Measurements from ENCODE around the gene SEC16A.
A peak's percentile ranks its signal among the peaks of the same experiment; 100 is the strongest.

SEC16A gene

DNA sequence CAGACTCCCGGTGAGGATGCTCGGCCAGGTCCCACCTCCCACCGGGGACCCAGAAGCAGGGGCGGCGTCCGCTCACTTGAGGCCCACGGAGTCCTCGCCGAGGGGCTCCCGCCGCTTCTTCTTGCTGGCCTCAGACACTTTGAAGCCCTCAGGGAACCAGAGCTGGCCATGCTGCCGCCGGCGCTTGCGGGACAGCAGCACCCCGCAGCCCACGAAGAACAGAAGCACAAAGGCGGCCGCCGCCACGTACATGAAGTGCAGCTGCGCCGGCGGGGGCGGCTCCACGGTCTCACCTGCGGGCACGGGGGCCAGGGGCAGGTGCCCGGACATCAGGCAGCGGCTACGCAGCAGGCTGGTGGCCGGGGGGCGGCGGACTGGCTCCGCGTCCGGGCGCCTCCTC lies 19.4 kb upstream of the SEC16A start:
- DNase-seq (ENCODE audit: low read depth in 2 of 2) = no peak

DNA sequence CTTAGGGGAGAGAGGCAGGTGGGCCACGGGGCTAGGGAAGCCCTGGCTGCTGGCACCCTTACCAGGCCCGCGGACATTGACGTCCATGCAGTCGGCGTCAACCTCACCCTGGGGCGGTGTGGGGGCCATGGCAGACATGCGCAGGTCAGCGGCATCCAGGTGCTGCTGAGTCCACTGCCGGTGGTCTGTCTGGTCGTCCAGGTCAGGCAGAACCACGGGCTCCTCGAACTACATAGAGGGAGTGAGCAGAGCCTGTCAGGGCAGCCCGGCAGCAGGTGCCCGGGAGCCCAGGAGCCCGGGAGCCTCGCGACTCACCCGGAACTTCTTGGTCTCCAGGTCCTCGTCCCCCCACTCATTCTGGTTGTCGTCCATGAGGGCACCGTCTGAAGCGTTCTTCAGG lies 18.8 kb upstream of the SEC16A start:
- DNase-seq (ENCODE audit: low read depth in 2 of 2) = no peak

DNA sequence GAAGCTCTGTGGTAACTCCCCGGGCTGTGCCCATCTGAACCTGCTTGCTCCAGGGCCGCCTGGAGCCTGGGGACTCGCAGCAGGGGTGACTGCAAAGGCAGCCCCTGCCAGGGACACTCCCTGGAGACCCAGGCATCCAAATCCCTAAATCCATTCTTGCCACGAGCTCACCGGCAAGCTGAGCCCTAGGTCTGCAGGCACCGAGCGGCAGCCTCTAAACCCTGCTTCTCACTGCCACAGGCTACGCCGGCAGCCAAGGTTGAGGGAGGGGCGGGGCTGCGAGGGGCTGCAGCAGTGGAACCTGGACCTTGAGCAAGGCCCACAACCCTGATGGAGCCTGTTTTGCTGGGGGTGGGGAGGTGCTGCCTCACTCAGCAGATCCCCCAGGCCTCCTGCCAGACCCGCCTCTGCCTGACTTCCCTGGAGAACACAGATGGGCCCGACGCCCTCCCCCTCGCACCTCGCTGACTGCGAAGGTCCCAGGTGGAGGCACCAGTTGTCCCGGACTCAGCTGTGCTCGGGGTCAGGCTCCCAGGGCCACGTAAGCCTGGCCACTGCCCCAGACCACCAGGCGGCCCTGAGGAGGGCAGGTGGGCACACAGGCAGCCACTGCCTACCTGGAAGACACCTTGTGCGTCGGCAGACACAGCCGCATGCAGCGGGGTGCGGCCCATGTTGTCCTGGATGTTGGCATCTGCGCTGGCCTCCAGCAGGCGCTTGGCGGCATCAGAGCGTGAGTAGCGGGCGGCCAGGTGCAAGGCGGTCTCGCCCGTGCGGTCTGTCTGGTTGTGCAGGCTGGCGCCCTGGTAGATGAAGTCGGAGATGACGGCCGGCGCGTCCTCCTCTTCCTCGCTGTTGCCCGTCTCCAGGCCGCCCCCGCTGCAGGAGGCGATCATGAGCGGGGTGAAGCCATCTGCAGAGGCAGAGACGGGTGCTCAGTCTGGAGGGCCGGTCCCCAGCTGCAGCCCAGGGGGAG lies 17.4 kb upstream of the SEC16A start:
- DNase-seq (ENCODE audit: low read depth in 2 of 2) = no peak

DNA sequence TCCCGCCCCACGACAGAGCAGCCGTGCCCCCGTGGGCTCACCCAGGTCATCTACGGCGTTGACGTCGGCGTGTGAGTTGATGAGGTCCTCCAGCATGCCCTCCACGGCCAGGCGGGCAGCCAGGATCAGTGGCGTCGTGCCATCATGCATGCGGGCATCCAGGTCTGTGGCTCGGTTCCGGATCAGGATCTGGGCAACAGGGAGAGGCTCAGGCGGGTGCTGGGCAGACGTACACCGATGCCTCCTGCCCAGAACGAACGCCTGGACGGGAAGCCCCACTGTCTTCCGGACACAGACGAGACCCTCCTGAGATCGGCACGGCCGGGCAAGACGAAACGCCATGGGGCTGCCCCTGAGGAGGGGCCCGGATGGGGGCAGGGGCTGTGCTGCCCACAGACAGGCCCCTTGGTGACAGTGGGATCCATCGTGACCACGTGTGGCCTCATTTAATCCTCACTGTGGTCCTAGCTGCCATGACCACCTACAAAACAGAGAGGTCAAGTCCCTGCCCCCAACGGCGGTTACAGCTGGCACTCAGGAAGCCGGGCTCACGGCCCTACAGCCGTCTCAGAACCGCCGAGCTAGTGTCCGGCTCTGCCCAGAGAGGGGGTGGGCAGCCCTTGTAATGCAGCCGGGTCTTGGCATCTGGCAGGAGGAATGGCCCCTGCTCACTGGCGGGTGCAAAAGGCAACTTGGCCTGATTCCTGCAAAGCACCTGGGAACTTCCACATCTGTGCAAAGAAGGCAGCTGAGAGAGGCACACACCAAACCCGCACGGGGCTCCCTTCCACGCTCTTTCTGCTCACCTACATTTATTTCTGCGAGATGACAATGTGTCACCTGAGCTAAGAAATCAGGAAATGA lies 16.5 kb upstream of the SEC16A start:
- DNase-seq (ENCODE audit: low read depth in 2 of 2) = no peak

DNA sequence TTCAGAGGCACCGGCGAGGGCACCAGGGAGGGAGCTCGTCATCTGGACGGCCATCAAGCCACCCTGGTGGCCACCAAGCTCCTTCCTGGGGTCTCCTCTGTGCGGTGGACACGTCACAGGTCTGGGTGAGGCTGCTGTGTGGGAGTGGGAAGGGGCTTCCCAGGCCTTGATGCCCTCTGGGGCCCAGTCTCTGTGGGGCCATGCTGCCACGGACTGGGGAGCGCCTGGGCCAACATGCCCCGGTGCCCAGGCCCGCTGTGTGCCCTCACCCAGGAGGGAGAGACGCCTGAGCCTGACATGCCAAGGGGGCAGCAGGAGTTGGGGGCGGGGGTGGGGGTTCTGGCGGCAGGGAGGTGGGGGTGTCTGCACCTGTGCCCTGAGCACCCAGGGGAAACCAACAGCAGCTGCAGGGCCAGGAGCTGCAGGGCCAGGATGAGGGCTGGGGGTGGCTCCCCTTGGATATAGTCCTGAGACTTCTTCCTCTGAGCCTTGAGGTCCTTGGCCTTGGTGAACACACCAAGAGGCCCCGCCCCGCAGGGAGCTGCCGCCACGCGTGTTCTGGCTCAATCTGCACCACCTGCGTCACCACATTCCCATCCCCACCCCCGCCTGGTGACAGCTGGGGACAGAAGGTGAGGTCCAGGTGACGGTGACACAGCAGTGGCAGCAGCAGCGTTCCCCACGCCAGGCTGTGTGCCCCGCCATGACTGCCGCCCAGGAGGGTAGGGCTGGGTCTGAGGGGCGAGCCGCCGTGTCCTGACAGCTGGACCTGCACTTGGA lies 15.3 kb upstream of the SEC16A start:
- DNase-seq (ENCODE audit: low read depth in 2 of 2) = no peak

DNA sequence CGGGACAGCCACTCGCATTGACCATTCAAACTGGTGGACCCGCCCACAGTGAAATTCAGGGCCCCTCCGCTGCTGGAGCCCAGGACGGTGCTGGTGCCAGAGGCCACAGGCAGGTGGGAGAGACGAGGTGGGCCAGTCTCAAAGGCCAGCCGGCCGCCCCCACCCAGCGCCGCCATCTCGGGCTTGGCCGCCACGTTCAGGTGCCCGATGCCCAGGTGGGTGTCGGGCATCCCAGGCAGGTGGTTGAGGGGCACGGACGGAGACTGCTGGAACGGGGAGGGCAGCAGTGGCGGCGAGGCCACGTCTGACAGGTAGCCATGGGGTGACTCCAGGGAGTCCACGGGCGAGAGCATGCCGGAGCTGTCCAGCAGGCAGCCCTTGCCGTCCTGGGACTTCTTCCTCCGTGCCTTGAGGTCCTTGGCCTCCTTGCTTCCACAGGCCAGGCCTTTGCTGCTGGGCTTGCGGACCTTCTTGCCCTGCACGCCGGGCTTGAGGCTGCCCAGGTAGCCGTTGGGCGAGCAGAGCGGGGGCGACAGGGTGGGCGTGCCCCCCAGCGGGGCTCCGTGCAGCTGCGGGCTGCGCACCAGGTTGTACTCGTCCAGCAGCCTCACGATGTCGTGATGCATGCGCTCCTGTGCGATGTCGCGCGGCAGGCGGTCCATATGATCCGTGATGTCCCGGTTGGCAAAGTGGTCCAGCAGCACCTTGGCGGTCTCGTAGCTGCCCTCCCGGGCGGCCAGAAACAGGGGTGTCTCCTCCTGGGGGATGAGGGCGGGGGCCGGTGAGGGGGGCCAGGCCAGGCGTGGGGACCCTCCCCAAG lies 14.2 kb upstream of the SEC16A start:
- DNase-seq (ENCODE audit: low read depth in 2 of 2) = no peak

DNA sequence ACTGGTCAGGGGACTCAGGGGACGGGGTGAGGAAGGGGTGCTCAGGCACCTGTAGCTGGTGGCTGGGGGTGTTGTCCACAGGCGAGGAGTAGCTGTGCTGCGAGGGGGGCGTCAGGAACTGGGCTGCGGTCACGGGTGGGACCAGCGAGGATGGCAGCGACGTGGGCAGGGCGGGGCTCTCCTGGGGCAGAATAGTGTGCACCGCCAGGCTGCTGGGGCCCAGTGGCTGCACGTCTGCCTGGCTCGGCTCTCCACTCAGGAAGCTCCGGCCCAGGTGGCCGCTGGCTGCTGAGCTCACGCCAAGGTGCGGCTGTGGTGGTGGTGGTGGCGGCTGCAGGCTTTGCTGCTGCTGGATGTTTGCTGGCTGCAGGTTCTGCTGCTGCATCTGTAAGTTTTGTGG lies 13.3 kb upstream of the SEC16A start:
- DNase-seq (ENCODE audit: low read depth in 2 of 2) = no peak

DNA sequence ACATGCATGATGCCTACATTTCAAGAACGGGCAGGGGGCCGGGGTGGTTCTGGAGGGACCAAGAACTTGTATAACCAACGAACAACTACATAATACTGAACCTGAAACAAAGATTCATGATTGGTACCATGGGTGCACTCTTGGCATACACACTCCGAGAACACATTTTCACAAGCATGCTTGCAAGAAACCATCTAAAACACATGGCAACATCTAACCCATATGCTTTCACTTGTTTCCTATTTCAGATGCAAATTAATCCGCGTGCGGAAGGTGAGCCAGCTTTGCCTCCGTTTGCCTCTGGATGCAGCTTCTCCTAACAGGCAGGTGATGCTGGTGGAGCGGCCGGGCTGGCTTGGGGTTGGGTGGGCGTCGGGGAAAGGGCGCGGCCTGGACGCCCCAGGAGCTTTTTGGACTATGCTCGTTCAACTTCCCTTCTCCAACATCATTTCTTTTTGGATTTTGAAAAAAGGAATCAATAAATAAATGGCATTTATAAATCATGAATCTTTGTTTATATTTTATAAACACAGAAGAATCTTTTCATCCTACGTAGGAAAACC lies 12.5 kb upstream of the SEC16A start:
- DNase-seq (ENCODE audit: low read depth in 2 of 2) = no peak

DNA sequence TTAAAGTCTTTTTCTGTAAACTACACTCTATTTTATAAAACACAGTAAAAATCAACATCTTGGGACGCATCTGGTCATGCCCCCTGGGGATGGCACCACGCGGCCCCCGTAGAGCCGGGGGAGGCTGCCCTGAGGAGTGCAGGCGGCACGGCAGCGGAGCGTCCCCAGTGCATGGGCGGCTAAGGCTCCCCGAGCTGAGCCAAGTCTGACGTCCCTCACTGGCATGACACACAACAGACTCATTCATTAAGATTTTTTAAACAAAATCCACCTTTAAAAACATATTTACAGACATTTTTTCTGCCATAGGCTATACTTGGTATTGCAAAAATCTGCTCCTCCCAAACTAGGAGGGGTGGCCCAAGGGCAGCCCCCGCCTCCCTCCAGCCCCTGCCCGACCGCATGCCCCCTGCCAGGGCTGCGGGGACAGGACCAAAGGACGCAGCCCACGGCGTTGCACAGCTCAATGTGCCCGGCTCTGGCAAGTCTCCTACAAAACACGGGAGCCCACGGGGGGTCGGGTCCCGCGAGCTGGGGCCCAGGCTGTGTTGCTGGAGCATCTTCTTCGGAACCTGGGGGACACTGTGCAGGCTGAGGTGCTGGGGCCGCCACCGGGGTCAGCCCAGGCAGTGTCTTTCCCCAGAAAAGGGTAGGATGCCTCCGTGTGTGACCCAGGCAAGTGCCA lies 11.8 kb upstream of the SEC16A start:
- no peak for DNase-seq (ENCODE audit: low read depth in 2 of 2)

DNA sequence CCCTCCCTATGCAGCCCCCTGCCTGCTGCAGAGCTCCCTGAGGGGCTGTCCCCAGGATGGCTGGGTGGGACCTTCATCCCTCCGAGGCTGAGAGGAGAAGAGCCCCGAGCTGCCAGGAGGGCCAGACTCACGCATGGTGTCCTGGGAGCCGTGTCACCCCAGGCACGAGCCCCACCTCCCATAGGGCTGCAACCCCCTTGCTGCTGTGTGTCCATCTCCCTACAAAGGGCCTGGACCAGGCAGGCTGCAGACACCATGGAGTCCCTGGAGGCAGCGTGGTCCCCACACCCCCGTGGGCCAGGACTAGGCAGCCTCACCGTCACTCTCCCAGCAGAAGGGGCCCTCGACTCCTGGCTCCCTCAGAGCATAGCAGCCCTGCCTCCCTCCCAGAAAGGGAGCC lies 11.2 kb upstream of the SEC16A start:
- no peak for DNase-seq (ENCODE audit: low read depth in 2 of 2)

DNA sequence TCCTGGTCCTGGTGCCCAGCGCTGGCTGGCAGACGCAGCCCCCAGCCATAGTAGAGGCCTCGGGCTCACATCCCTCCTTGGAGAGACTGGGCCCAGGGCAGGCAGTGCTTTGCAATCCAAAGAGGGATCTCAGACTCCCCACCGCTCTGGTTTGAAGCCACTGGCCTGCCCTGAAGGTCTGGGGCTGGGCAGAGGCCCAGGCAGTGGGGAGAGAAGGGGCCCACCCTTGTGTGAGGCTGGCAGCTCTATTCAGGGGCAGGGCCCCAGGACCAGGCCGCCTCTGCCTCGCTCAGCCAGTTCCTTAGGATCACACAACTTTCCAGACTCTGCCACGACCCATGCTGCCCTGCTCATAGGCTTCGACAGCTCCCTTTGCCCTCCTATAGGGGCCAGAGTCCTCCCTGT lies 10.7 kb upstream of the SEC16A start:
- DNase-seq (ENCODE audit: low read depth in 2 of 2) = no peak

DNA sequence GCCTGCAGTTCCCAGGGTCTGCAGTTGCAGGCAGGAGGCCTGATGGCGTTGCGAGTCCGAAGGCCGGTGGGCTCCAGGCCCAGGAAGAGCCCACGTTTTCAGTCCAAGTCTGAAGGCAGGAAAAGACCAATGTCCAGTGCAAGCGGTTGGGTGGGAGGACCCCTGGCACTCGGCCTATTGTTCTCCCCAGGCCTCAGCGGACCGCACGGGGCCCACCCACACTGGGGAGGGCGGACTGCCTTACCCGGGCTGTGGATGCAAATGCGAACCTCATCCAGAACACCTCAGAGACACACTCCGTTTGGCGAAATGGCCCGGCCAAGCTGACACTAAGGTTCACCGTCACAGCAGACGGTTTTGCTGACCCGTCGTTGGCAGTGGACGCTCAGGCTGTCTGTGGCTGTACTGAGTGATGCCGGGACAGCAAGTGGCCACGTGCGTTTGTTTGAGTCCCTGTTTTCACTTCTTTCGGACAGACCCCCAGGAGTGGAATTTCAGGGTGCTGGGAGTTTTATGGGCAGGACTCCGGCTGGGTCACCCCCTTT lies 10.2 kb upstream of the SEC16A start:
- DNase-seq (ENCODE audit: low read depth in 2 of 2) = no peak

DNA sequence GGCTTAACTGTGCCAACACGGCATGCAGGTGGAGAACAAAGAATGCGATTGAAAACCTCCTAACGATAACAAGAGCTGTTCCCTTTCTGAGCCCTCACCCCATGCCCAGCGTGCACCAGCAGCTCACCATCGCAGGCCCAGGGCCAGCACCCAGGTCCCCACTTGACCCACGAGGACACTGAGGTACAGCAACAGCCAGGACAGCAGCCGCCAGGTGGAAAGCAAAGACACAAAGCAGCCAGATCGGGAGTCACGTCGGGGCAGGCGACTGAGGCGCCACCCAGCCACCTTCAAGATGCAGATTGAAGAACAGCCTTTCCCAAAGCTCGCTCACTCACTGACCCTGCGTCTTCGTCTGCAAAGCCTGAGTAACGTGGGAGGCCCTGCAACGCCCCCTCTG lies 6.9 kb upstream of the SEC16A start:
- DNase-seq (ENCODE audit: low read depth in 2 of 2) = no peak

DNA sequence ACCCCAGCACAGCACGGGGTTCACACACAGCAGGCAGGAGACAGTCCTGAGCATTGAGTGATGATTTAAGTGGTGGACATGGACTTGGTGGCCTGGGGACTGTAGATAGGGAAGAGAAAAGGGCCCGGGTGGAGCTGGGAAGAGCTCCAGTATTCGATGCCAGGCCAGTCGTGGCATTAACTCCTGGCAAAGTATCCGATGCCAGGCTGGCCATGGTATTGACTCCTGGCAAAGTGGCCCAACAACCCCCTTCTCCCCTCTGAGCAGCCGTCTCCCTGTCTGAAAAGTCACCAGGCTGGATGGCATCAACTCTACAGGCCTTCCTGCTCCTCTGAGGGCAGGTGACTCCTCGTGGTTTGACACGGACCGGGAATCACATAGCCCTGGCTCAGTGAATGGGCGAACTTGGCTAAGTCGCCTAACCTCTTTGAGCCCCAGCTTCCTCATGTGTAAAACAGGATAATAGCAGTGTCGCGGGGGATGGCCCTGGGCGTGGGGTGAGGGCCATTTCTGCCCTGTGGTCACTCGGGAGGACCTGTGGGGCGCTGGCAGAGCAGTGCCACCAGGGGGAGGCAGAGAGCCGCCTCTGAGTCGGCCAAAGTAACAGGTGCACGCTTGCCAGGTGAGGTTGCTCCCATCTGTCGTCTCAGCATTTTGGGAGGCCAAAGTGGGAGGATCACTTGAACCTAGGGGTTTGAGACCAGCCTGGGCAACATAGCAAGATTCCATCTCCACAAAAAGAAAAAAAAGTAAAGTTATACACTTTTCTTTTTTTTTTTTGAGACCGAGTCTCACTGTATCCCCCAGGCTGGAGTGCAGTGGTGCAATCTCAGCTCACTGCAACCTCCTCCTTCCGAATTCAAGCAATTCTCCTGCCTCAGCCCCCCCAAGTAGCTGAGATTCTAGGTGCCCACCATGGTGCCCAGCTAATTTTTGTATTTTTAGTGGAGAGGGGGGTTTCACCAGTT lies 5.7 kb upstream of the SEC16A start:
- peak; percentile 58 to 73 for DNase-seq (ENCODE audit: low read depth in 2 of 2)

DNA sequence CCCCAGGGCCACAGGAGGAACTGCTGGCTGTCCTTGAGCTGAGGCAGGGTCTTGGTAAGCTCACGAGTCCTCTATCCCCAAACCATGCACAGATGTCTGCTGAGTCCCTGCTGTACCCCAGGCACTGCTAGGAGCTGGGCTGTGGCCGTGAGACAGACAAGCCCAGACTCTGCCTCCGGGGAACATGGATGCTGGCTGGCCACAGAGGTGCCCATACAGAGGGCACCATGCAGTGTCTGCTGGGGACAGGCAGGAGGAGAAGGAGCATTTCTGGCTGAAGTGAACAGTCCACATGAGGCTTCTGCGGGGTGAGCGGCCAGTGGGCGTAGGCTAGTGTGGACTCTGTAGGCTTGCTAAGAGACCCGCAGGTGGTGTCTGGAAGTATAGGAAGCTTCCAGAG lies 4.8 kb upstream of the SEC16A start:
- no peak for DNase-seq (ENCODE audit: low read depth in 2 of 2)

DNA sequence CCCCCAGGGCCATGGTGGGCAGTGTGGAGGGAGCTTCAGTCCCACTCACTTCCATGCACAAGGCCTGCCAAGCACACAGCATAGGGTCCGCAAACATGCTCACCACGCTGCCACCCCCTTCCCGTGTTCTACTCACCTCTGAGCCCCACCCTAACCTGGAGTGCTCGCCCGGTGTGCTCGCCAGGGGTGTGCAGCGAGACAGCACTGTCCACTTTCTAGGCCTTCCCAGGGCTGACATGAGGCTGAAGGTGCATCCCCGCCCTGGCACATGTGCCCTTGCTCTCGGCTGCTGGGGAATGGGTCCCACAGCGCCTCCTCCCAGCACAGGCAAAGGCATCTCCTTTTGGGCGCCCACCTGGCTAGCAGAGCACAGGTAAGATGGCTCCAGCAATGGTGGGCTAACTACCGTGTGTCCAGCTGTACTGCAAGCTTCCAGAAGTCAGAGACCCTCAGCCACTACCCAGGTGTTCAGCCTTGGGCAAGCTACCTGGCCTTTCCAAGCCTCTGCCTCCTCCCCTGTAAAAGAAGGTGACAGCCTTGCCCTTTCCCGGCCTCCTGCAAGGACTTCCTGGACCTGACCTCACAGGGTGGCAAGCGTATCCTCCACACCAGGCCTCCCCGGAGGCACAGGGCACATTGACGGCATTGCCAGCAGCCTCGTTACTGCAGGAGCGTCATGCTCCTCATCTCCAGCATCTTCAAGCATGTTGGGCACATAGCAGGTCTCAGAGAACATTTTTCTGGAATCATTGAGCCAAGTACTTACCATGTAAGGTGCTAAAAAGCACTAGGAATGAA lies 4.2 kb upstream of the SEC16A start:
- DNase-seq (ENCODE audit: low read depth in 2 of 2) = no peak

DNA sequence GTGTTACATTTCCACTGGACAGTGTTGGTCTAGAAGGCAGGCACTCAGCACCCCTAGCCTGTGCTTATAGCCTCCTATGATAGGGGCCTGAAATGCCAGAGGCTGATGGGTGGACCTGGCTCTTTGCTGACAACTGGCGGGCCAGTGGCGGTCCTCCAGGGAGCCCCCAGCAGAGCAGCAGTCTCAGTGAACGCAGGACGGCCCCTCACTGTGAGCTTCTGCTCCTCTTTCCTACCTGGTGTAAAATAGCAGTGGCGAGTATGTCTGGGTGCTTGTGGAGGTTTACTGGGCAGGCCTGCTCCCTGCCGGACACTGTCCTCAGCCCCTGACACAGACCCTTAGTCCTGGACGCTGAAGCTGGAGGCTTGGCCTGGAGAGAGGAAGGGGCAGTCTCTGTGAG lies 3.3 kb upstream of the SEC16A start:
- no peak for DNase-seq (ENCODE audit: low read depth in 2 of 2)

Measured in stimulated activated CD4-positive, alpha-beta T cell treated with anti-CD3 and anti-CD28 coated beads, Interleukin-4, amount 100 ng/mL, for 48 hours (primary cell).